ENCODE data around the gene CERKL.
"Not testable (repeated sequence)": the region's sequence is repeated elsewhere in the genome, so short reads cannot be mapped to it uniquely, and the experiment has no call there.

Gene CERKL

GRCh38 chr2:181656450-181657291, at the start of gene CERKL:
CERKL (minus strand) TSS chr2:181657105; CDS start chr2:181657006, 99 bp downstream.
- H3K79me2 ChIP-seq (ENCODE audit: insufficient read depth, low read length) = no peaks in the 10 kb centered on the region
- H3K4me2 ChIP-seq (ENCODE audit: low read depth, low read length, poor library complexity, severe bottlenecking) = no peak within 1 kb of the TSS
- H3K27me3 ChIP-seq (ENCODE audit: insufficient read depth, low read length, poor library complexity, severe bottlenecking) = no peaks in the 10 kb centered on the region
- no peak within 1 kb of the TSS for H3K4me3 ChIP-seq (ENCODE audit: low read length, poor library complexity, severe bottlenecking)
- TF ChIP-seq CTCF (conservative IDR thresholded peaks at IDR 0.05; ENCODE audit: low read length) (no peak), EZH2phosphoT487 (IDR thresholded peaks at IDR 0.05; ENCODE audit: borderline replicate concordance) (no peak)
- no peaks in the 10 kb centered on the region for H4K20me1 ChIP-seq (ENCODE audit: insufficient read depth, low read length, poor library complexity, severe bottlenecking)
- no peaks in the 10 kb centered on the region for H3K9me2 ChIP-seq (replicated peaks; ENCODE audit: low read depth, low read length)
- H2AFZ ChIP-seq (ENCODE audit: low read length) = no peak within 1 kb of the TSS
- no peak within 1 kb of the TSS for H3K9ac ChIP-seq (ENCODE audit: low read depth, low read length, poor library complexity, severe bottlenecking)
- H3K36me3 ChIP-seq (ENCODE audit: insufficient read depth, low read length) = no peaks in the 10 kb centered on the region
- H3K9me3 ChIP-seq (ENCODE audit: insufficient read depth, low read depth, low read length) = no peaks in the 10 kb centered on the region
- no peaks in the 10 kb centered on the region for H3F3A ChIP-seq (ENCODE audit: low read depth)
- no peaks in the 10 kb centered on the region for H3K4me1 ChIP-seq (ENCODE audit: insufficient read depth, low read length, poor library complexity, severe bottlenecking)

- H3K4me2 ChIP-seq (ENCODE audit: low read depth, low read length, poor library complexity, severe bottlenecking); H3K79me2 ChIP-seq (ENCODE audit: insufficient read depth, low read length); H3K4me3 ChIP-seq (ENCODE audit: low read length, poor library complexity, severe bottlenecking); H3K4me1 ChIP-seq (ENCODE audit: insufficient read depth, low read length, poor library complexity, severe bottlenecking); H3K36me3 ChIP-seq (ENCODE audit: insufficient read depth, low read length); H3F3A ChIP-seq (ENCODE audit: low read depth); H3K9me2 ChIP-seq (replicated peaks; ENCODE audit: low read depth, low read length); H3K9ac ChIP-seq (ENCODE audit: low read depth, low read length, poor library complexity, severe bottlenecking); H2AFZ ChIP-seq (ENCODE audit: low read length); H3K27me3 ChIP-seq (ENCODE audit: insufficient read depth, low read length, poor library complexity, severe bottlenecking); H4K20me1 ChIP-seq (ENCODE audit: insufficient read depth, low read length, poor library complexity, severe bottlenecking): not testable (repeated sequence)
- peaks cover 13% of the 10 kb centered on the region; the same call in 1 of the 2 replicates for H3K9me3 ChIP-seq (ENCODE audit: insufficient read depth, low read depth, low read length)
These were observed 45.6 kb upstream of the CERKL start for GRCh38 chr2:181702519-181702918.

GRCh38 chr2:181698223-181698622, 41.3 kb upstream of the CERKL start:
- H3K79me2 ChIP-seq (ENCODE audit: insufficient read depth, low read length) = no peaks in the 10 kb centered on the region
- H3K9me2 ChIP-seq (replicated peaks; ENCODE audit: low read depth, low read length) = no peaks in the 10 kb centered on the region
- H3K36me3 ChIP-seq (ENCODE audit: insufficient read depth, low read length) = no peaks in the 10 kb centered on the region
- no peak overlapping the region for H3K4me2 ChIP-seq (ENCODE audit: low read depth, low read length, poor library complexity, severe bottlenecking)
- H3K9ac ChIP-seq (ENCODE audit: low read depth, low read length, poor library complexity, severe bottlenecking) = no peak overlapping the region
- peaks cover 6% of the 10 kb centered on the region; the same call in 1 of the 2 replicates for H3K9me3 ChIP-seq (ENCODE audit: insufficient read depth, low read depth, low read length)
- no peaks in the 10 kb centered on the region for H3K4me1 ChIP-seq (ENCODE audit: insufficient read depth, low read length, poor library complexity, severe bottlenecking)
- H2AFZ ChIP-seq (ENCODE audit: low read length) = no peak overlapping the region
- no peaks in the 10 kb centered on the region for H3F3A ChIP-seq (ENCODE audit: low read depth)
- TF ChIP-seq EZH2phosphoT487 (IDR thresholded peaks at IDR 0.05; ENCODE audit: borderline replicate concordance) (no peak), CTCF (conservative IDR thresholded peaks at IDR 0.05; ENCODE audit: low read length) (no peak)
- H3K27me3 ChIP-seq (ENCODE audit: insufficient read depth, low read length, poor library complexity, severe bottlenecking) = no peaks in the 10 kb centered on the region
- no peak overlapping the region for H3K4me3 ChIP-seq (ENCODE audit: low read length, poor library complexity, severe bottlenecking)
- no peaks in the 10 kb centered on the region for H4K20me1 ChIP-seq (ENCODE audit: insufficient read depth, low read length, poor library complexity, severe bottlenecking)

GRCh38 chr2:181697571-181697970, 40.7 kb upstream of the CERKL start:
- Histone ChIP-seq H4K20me1 (ENCODE audit: insufficient read depth, low read length, poor library complexity, severe bottlenecking) (no peaks in the 10 kb centered on the region), H3K27me3 (ENCODE audit: insufficient read depth, low read length, poor library complexity, severe bottlenecking) (no peaks in the 10 kb centered on the region), H3F3A (ENCODE audit: low read depth) (no peaks in the 10 kb centered on the region), H3K36me3 (ENCODE audit: insufficient read depth, low read length) (no peaks in the 10 kb centered on the region), H3K9me3 (ENCODE audit: insufficient read depth, low read depth, low read length) (peaks cover 2% of the 10 kb centered on the region; the same call in 1 of the 2 replicates), H3K4me3 (ENCODE audit: low read length, poor library complexity, severe bottlenecking) (no peak overlapping the region), H3K9ac (ENCODE audit: low read depth, low read length, poor library complexity, severe bottlenecking) (no peak overlapping the region), H3K9me2 (replicated peaks; ENCODE audit: low read depth, low read length) (no peaks in the 10 kb centered on the region), H3K79me2 (ENCODE audit: insufficient read depth, low read length) (no peaks in the 10 kb centered on the region), H3K4me1 (ENCODE audit: insufficient read depth, low read length, poor library complexity, severe bottlenecking) (no peaks in the 10 kb centered on the region), H3K4me2 (ENCODE audit: low read depth, low read length, poor library complexity, severe bottlenecking) (no peak overlapping the region), H2AFZ (ENCODE audit: low read length) (no peak overlapping the region)
- TF ChIP-seq EZH2phosphoT487 (IDR thresholded peaks at IDR 0.05; ENCODE audit: borderline replicate concordance) = no peak
- no peak for TF ChIP-seq CTCF (conservative IDR thresholded peaks at IDR 0.05; ENCODE audit: low read length)

All from Loucy (cell line).